Mesendoderm (in vitro differentiated cells): ENCODE results near the gene FCHO2.

Experiments
- DNase-seq: peaks from one replicate; pipeline ENCODE4 v3.0.0; 2013
- H2AK5ac ChIP-seq: 2 replicates; pipeline ENCODE4 v1.6.1; 2013; ENCODE audit warnings: low read length, inconsistent platforms
- H2BK120ac ChIP-seq: 2 replicates; pipeline ENCODE4 v1.6.1; 2013; ENCODE audit warnings: low read depth, mild to moderate bottlenecking, low read length, moderate library complexity, mixed read lengths
- H2BK15ac ChIP-seq: replicated peaks from 2 replicates; pipeline ENCODE4 v1.6.1; 2013; ENCODE audit warnings: low read depth, mild to moderate bottlenecking, moderate library complexity
- H2BK5ac ChIP-seq: 2 replicates; pipeline ENCODE4 v1.6.1; 2013; ENCODE audit warnings: low read length, inconsistent platforms
- H3K18ac ChIP-seq: 2 replicates; pipeline ENCODE4 v1.6.1; 2013; ENCODE audit warnings: mild to moderate bottlenecking, low read length, mixed read lengths
- H3K23ac ChIP-seq: one replicate; pipeline ENCODE4 v1.6.1; 2013; ENCODE audit warnings: low read length
- H3K27ac ChIP-seq: 2 replicates; pipeline ENCODE4 v1.5.1; 2013; ENCODE audit warnings: low read depth, mild to moderate bottlenecking, inconsistent platforms, low read length, moderate library complexity
- H3K27me3 ChIP-seq: 2 replicates; pipeline ENCODE4 v1.6.1; 2013; ENCODE audit warnings: low read length, control low read depth, mild to moderate bottlenecking, inconsistent platforms; ENCODE audit not compliant: insufficient read depth, poor library complexity
- H3K36me3 ChIP-seq: 2 replicates; pipeline ENCODE4 v1.6.1; 2013; ENCODE audit warnings: low read length, inconsistent platforms; ENCODE audit not compliant: control insufficient read depth, insufficient read depth
- H3K4ac ChIP-seq: one replicate; pipeline ENCODE4 v1.6.1; 2013; ENCODE audit warnings: low read depth, mild to moderate bottlenecking, low read length, moderate library complexity
- H3K4me1 ChIP-seq: 2 replicates; pipeline ENCODE4 v1.6.1; 2013; ENCODE audit warnings: low read depth, low read length, inconsistent platforms; ENCODE audit not compliant: control insufficient read depth
- H3K4me2 ChIP-seq: 2 replicates; pipeline ENCODE4 v1.6.1; 2013; ENCODE audit warnings: low read length
- H3K4me3 ChIP-seq: 2 replicates; pipeline ENCODE4 v1.5.1; 2013; ENCODE audit warnings: mild to moderate bottlenecking, low read length
- H3K56ac ChIP-seq: one replicate; pipeline ENCODE4 v1.6.1; 2013; ENCODE audit warnings: low read length
- H3K79me1 ChIP-seq: 2 replicates; pipeline ENCODE4 v1.6.1; 2013; ENCODE audit warnings: low read length, inconsistent platforms
- H3K79me2 ChIP-seq: 2 replicates; pipeline ENCODE4 v1.6.1; 2013; ENCODE audit warnings: mild to moderate bottlenecking, low read length; ENCODE audit not compliant: control insufficient read depth, insufficient read depth
- H3K9ac ChIP-seq: 2 replicates; pipeline ENCODE4 v1.6.1; 2013; ENCODE audit warnings: low read length, inconsistent platforms
- H4K5ac ChIP-seq: one replicate; pipeline ENCODE4 v1.6.1; 2013; ENCODE audit warnings: low read length
- H4K8ac ChIP-seq: one replicate; pipeline ENCODE4 v1.6.1; 2013; ENCODE audit warnings: low read depth, mild to moderate bottlenecking, control low read depth, low read length, moderate library complexity
- WGBS: extraction: QIAGEN DNeasy Blood & Tissue Kit; methylation state at CpG from one replicate; pipeline ENCODE4 v1.1.7; 2013; ENCODE audit warnings: low lambda C conversion rate, missing lambda C conversion rate; ENCODE audit not compliant: insufficient coverage; ENCODE audit errors: extremely low coverage; 5-methylcytosine and 5-hydroxymethylcytosine counted together

The FCHO2 gene

DNA sequence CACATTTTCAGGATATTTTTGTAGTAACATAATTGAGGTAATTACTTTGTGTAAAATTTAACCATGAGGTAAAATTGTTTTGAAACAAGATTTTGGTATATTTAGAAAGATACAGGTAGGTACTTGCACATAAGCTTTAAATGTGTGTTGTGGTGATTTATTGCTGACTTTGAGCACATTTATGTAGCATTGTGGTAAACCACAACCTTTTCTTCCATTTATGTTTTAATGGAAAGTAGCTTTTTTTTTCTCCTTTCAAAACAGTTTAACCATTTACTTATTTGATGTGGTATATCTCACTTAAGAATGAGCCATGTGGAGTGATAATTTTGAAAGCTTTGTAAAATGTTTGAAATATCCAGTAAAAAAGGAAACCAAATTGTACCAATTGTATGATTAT, 35.6 kb downstream of the FCHO2 start:
- Histone ChIP-seq H4K8ac (no peak overlapping the region), H3K4me3 (no peak overlapping the region), H2BK5ac (no peak overlapping the region), H4K5ac (no peak overlapping the region), H3K79me1 (no peaks in the 10 kb centered on the region), H3K4ac (no peak overlapping the region), H3K27ac (no peak overlapping the region), H3K23ac (no peak overlapping the region), H3K56ac (no peak overlapping the region), H3K4me1 (no peaks in the 10 kb centered on the region), H2BK120ac (no peak overlapping the region), H3K27me3 (no peaks in the 10 kb centered on the region), H2BK15ac (no peak overlapping the region), H3K4me2 (no peak overlapping the region), H3K36me3 (no peaks in the 10 kb centered on the region), H3K79me2 (no peaks in the 10 kb centered on the region), H3K18ac (no peak overlapping the region), H3K9ac (no peak overlapping the region), H2AK5ac (no peak overlapping the region)
- DNase-seq: no peak

DNA sequence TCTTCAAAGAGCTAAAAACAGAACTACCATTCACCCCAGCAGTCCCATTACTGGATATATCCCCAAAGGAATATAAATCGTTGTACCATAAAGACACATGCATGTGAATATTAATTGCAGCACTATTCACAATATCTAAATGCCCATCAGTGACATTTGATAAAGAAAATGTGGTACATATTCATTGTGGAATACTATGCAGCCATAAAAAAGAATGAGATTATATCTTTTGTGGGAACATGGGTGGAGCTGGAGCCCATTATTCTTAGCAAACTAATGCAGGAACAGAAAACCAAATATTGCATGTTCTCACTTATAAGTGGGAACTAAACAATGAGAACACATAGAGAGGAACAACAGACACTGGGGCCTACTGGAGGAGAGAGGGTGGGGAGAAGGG, 38.7 kb downstream of the FCHO2 start:
- H2BK5ac ChIP-seq: no peak overlapping the region
- no peak overlapping the region for H3K9ac ChIP-seq
- H3K4me1 ChIP-seq: no peaks in the 10 kb centered on the region
- no CpG with 5 or more reads among the region's 1 CpG for WGBS
- H2BK120ac ChIP-seq: no peak overlapping the region
- H3K18ac ChIP-seq: no peak overlapping the region
- no peaks in the 10 kb centered on the region for H3K79me1 ChIP-seq
- H3K27me3 ChIP-seq: no peaks in the 10 kb centered on the region
- H3K4ac ChIP-seq: no peak overlapping the region
- H4K8ac ChIP-seq: no peak overlapping the region
- no peak overlapping the region for H3K27ac ChIP-seq
- H2BK15ac ChIP-seq: no peak overlapping the region
- no peaks in the 10 kb centered on the region for H3K36me3 ChIP-seq
- no peak overlapping the region for H3K56ac ChIP-seq
- DNase-seq: no peak
- no peaks in the 10 kb centered on the region for H3K79me2 ChIP-seq
- H3K4me3 ChIP-seq: no peak overlapping the region
- H2AK5ac ChIP-seq: no peak overlapping the region
- no peak overlapping the region for H4K5ac ChIP-seq
- H3K4me2 ChIP-seq: no peak overlapping the region
- H3K23ac ChIP-seq: no peak overlapping the region

DNA sequence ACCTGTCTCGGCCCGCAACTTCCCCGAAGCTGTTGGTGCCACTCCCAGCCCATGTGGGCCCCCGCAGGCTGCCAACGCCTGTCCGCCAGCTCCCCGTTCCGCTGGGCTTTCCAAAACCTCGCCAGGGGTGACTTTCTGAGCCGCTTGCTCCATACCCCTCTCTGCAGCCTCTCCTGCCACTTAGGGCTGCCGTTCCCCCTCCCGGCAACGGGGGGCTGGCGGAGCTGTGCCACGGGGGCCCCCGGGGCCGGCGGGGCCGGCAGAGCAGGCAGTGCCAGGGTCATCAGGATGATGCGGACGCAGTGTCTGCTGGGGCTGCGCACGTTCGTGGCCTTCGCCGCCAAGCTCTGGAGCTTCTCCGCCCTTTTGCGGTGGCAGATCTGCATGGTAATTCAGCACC, 40.8 kb downstream of the FCHO2 start:
- no peak overlapping the region for H3K4me3 ChIP-seq
- no peak overlapping the region for H2BK120ac ChIP-seq
- no peak overlapping the region for H3K4ac ChIP-seq
- H3K79me1 ChIP-seq: no peaks in the 10 kb centered on the region
- H3K4me1 ChIP-seq: no peaks in the 10 kb centered on the region
- no peaks in the 10 kb centered on the region for H3K27me3 ChIP-seq
- H4K8ac ChIP-seq: no peak overlapping the region
- no peak overlapping the region for H3K4me2 ChIP-seq
- no peak overlapping the region for H3K18ac ChIP-seq
- no peak overlapping the region for H2AK5ac ChIP-seq
- no CpG with 5 or more reads among the region's 28 CpGs for WGBS
- no peak overlapping the region for H3K56ac ChIP-seq
- H3K9ac ChIP-seq: no peak overlapping the region
- no peak overlapping the region for H3K27ac ChIP-seq
- H3K23ac ChIP-seq: no peak overlapping the region
- no peak overlapping the region for H2BK5ac ChIP-seq
- no peaks in the 10 kb centered on the region for H3K36me3 ChIP-seq
- no peak overlapping the region for H2BK15ac ChIP-seq
- no peak overlapping the region for H4K5ac ChIP-seq
- no peaks in the 10 kb centered on the region for H3K79me2 ChIP-seq
- no peak for DNase-seq

DNA sequence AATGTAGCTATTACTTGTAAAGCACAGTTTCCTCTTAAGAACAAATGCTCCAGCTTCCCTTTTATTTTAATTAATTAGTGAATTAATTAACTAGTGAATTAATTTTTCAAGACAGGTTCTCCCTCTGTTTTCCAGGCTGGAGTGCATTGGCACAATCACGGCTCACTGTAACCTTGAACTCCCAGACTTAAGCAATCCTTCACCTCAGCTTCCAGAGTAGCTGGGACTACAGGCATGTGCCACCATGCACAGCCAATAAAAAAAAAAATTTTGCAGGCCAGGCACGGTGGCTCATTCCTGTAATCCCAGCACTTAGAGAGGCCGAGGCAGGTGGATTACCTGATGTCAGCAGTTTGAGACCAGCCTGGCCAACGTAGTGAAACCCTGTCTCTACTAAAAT, 44.1 kb downstream of the FCHO2 start:
- Histone ChIP-seq H2BK5ac (no peak overlapping the region), H3K23ac (no peak overlapping the region), H3K56ac (no peak overlapping the region), H2AK5ac (no peak overlapping the region), H3K4me2 (no peak overlapping the region), H4K5ac (no peak overlapping the region), H3K4me3 (no peak overlapping the region), H3K27me3 (no peaks in the 10 kb centered on the region), H3K4ac (no peak overlapping the region), H3K79me2 (no peaks in the 10 kb centered on the region), H3K36me3 (no peaks in the 10 kb centered on the region), H3K4me1 (no peaks in the 10 kb centered on the region), H3K9ac (no peak overlapping the region), H2BK15ac (no peak overlapping the region), H2BK120ac (no peak overlapping the region), H4K8ac (no peak overlapping the region), H3K18ac (no peak overlapping the region), H3K27ac (no peak overlapping the region), H3K79me1 (no peaks in the 10 kb centered on the region)
- WGBS: no CpG with 5 or more reads among the region's 4 CpGs
- no peak for DNase-seq

DNA sequence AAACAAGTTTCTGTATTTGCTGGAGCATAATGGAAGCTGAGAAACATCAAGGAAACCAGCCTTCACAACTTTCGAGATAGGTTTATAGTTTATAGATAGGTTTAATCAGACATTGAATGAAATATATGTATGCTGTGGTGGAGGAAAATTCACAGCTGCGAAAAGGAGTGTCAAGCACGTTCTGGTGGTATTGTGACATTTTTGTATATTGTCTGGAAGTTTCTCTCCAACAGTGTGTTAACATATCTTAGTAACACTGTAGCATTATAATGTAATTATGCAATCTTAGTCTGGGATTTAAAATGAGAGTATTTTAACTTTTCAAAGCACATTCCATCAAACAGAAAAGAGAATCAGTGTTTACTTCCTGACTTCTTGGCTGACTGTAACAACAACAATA, 50.0 kb downstream of the FCHO2 start:
- Histone ChIP-seq H2AK5ac (no peak overlapping the region), H4K5ac (no peak overlapping the region), H2BK120ac (no peak overlapping the region), H3K4me3 (no peak overlapping the region), H3K27ac (no peak overlapping the region), H3K18ac (no peak overlapping the region), H3K23ac (no peak overlapping the region), H3K36me3 (no peaks in the 10 kb centered on the region), H3K4ac (no peak overlapping the region), H2BK5ac (no peak overlapping the region), H3K56ac (no peak overlapping the region), H3K4me2 (no peak overlapping the region), H3K79me1 (no peaks in the 10 kb centered on the region), H2BK15ac (no peak overlapping the region), H3K4me1 (no peaks in the 10 kb centered on the region), H3K27me3 (no peaks in the 10 kb centered on the region), H4K8ac (no peak overlapping the region), H3K9ac (no peak overlapping the region), H3K79me2 (no peaks in the 10 kb centered on the region)
- WGBS: no CpG with 5 or more reads among the region's 3 CpGs
- DNase-seq: no peak

DNA sequence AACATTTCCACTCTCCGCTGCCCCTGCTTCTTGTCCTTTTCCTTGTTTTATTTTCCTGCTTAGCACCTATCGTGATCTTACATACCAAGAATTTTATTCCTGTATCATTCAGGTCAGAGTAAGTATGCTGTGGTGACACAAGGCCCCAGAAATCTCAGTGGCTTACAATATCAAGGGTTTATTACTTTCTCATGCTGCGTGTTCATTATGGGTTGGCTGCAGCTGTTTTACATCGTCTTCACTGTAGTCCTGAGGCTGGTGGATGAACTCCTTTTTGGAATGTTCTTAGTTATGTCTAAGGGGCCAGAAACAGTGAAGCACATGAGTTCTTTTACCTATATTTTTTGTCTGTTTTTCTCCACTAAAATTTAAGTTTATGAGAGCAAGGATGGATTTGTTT, 51.2 kb downstream of the FCHO2 start:
- H3K4me1 ChIP-seq: no peaks in the 10 kb centered on the region
- H2AK5ac ChIP-seq: no peak overlapping the region
- peak overlapping the region; percentile 86 for H4K8ac ChIP-seq
- H4K5ac ChIP-seq: no peak overlapping the region
- no CpG with 5 or more reads among the region's 4 CpGs for WGBS
- H3K18ac ChIP-seq: no peak overlapping the region
- no peaks in the 10 kb centered on the region for H3K27me3 ChIP-seq
- H3K4ac ChIP-seq: no peak overlapping the region
- H3K79me2 ChIP-seq: no peaks in the 10 kb centered on the region
- DNase-seq: no peak
- no peaks in the 10 kb centered on the region for H3K79me1 ChIP-seq
- no peak overlapping the region for H3K23ac ChIP-seq
- H2BK15ac ChIP-seq: no peak overlapping the region
- H3K27ac ChIP-seq: no peak overlapping the region
- no peak overlapping the region for H3K4me3 ChIP-seq
- no peak overlapping the region for H3K9ac ChIP-seq
- H3K56ac ChIP-seq: no peak overlapping the region
- no peaks in the 10 kb centered on the region for H3K36me3 ChIP-seq
- no peak overlapping the region for H2BK120ac ChIP-seq
- H2BK5ac ChIP-seq: no peak overlapping the region
- no peak overlapping the region for H3K4me2 ChIP-seq
